Thyroid gland (tissue), 4 donors: ENCODE measurements around the gene CREB3. TPM values are rescaled to one million over a fixed set of nuclear protein-coding genes. Genes with fewer than 3 reads are reported as not detected.

Source experiments
- DNase-seq, 2 donors: peaks; one replicate each; pipeline ENCODE4 v3.0.0-alpha.2; 2019
- H3K27ac ChIP-seq, 3 donors: fragments of 200-600 bp; sonication (generic); 1 replicate in 2 of 3; 2 replicates in 1 of 3; pipeline ENCODE4 v1.5.1; 2016 to 2019; ENCODE audit warnings: mild to moderate bottlenecking in 1 of 3, moderate library complexity in 1 of 3
- H3K27me3 ChIP-seq: fragments of 200-600 bp; sonication (generic); one replicate; pipeline ENCODE4 v1.5.1; 2019
- H3K36me3 ChIP-seq, 2 donors: fragments of 200-600 bp; sonication (generic); one replicate each; pipeline ENCODE4 v1.5.1; 2016 to 2019
- H3K4me1 ChIP-seq, 2 donors: fragments of 200-600 bp; sonication (generic); one replicate each; pipeline ENCODE4 v1.5.1; 2017 to 2019
- H3K4me3 ChIP-seq, 3 donors: fragments of 200-600 bp; sonication (generic); replicated peaks in 1 of 3; 1 replicate in 2 of 3; 2 replicates in 1 of 3; pipeline ENCODE4 v1.5.1; 2016; ENCODE audit warnings: mild to moderate bottlenecking in 1 of 3
- H3K9me3 ChIP-seq: fragments of 200-600 bp; sonication (generic); one replicate; pipeline ENCODE4 v1.5.1; 2017
- POLR2A ChIP-seq, 2 donors: fragments of 450-650 bp; IDR thresholded peaks; one replicate each; pipeline ENCODE4 v1.6.1; 2017; ENCODE audit warnings: antibody characterized with exemption in 2 of 2, mild to moderate bottlenecking in 2 of 2, moderate library complexity in 1 of 2
- WGBS, 2 donors: methylation state at CpG; one replicate each; pipeline ENCODE4 v1.1.5; 2017; 5-methylcytosine and 5-hydroxymethylcytosine counted together
- intact Hi-C: fragments of 100-400 bp; cut with DNase I; formaldehyde crosslinking; loops from one replicate; pipeline ENCODE4 v1.15.1; 2023
- total RNA-seq, 4 donors: library from RNA; depleted of rRNA; stranded (reverse); fragments of >200 nt; gene quantifications; one replicate each; pipeline ENCODE4 v1.2.3, GENCODE V29; 2016
- TF ChIP-seq, protein P1 (sequence below), 6 experiments: fragments of 200-600 bp in 3 of 6; fragments of 450-650 bp in 3 of 6; sonication (generic) in 3 of 6; IDR thresholded peaks; one replicate each; pipeline ENCODE4 v1.5.1; 2016 to 2019; ENCODE audit warnings: antibody characterized with exemption in 6 of 6, mild to moderate bottlenecking in 2 of 6, inconsistent platforms in 1 of 6, moderate library complexity in 1 of 6

The CREB3 gene
- total RNA-seq, 4 donors from 2014 or later: 44.9 to 73.0 (median 51.3) TPM

- H3K27me3 ChIP-seq: no peaks in the 10 kb centered on the region
- peak overlapping the region in 1 of 3 donors; percentile 69 for H3K4me3 ChIP-seq
- WGBS, 2 donors: 36 to 48% methylated on average over 2 to 4 of the region's 4 CpGs
- TF ChIP-seq, protein P1, sequence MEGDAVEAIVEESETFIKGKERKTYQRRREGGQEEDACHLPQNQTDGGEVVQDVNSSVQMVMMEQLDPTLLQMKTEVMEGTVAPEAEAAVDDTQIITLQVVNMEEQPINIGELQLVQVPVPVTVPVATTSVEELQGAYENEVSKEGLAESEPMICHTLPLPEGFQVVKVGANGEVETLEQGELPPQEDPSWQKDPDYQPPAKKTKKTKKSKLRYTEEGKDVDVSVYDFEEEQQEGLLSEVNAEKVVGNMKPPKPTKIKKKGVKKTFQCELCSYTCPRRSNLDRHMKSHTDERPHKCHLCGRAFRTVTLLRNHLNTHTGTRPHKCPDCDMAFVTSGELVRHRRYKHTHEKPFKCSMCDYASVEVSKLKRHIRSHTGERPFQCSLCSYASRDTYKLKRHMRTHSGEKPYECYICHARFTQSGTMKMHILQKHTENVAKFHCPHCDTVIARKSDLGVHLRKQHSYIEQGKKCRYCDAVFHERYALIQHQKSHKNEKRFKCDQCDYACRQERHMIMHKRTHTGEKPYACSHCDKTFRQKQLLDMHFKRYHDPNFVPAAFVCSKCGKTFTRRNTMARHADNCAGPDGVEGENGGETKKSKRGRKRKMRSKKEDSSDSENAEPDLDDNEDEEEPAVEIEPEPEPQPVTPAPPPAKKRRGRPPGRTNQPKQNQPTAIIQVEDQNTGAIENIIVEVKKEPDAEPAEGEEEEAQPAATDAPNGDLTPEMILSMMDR (IDR thresholded peaks at IDR 0.05): no peak
- TF ChIP-seq POLR2A (IDR thresholded peaks at IDR 0.05): no peak
- intact Hi-C loops: no loop called here
- peak overlapping the region in 2 of 3 donors; percentile 68 to 84 for H3K27ac ChIP-seq
- H3K36me3 ChIP-seq: peaks cover 23 to 37% of the 10 kb centered on the region in 2 donors
- DNase-seq: peak; percentile 36 to 60
- no peaks in the 10 kb centered on the region for H3K9me3 ChIP-seq
- peaks cover 34 to 35% of the 10 kb centered on the region in 2 donors for H3K4me1 ChIP-seq
Measured at GRCh38 chr9:35750256-35750531, 17.7 kb downstream of the CREB3 start.

GRCh38 chr9:35753466-35753865 lies 21.0 kb downstream of the CREB3 start:
- intact Hi-C loops: no loop called here
- Histone ChIP-seq H3K9me3 (no peaks in the 10 kb centered on the region), H3K36me3 (peaks cover 23 to 37% of the 10 kb centered on the region in 2 donors)

DNA sequence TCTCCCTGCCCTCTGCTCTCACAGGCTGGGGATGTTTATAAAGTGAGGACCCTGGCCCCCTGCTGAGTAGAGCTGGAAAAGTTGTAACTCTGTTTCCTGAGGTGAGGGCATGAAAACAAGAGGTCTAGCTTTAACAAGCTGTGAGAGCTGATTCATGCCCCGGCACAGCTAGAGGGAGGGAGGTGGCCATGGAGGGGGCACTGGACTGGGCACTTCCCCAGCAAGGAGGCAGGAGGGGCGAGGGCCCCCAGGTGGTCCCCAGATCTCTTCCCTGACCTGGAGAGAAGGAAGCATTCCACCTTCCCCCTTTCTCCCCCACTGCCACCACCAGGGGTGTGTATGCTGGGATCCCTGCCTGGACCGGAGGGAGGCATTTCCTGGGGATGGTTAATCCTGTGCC lies 21.8 kb downstream of the CREB3 start, which contains the start of gene MSMP:
MSMP (minus strand) TSS at position 13 of the 400 bp plus-strand sequence. CDS start 147 bp downstream, outside the sequence.
- intact Hi-C loops: no loop called here
- no peaks in the 10 kb centered on the region for H3K9me3 ChIP-seq
- H3K4me1 ChIP-seq: peaks cover 32 to 42% of the 10 kb centered on the region in 2 donors
- peaks cover 23 to 37% of the 10 kb centered on the region in 2 donors for H3K36me3 ChIP-seq
- TF ChIP-seq, protein P1 (IDR thresholded peaks at IDR 0.05): no peak
- TF ChIP-seq POLR2A (IDR thresholded peaks at IDR 0.05): no peak
- WGBS, 2 donors: 43 to 63% methylated on average over 2 of the region's 3 CpGs
- DNase-seq: no peak
- H3K27ac ChIP-seq: no peak within 1 kb of the TSS
- no peak within 1 kb of the TSS for H3K4me3 ChIP-seq
- no peaks in the 10 kb centered on the region for H3K27me3 ChIP-seq

More at GRCh38 chr9:35753466-35753865, 21.0 kb downstream of the CREB3 start:
- H3K4me1 ChIP-seq: peaks cover 28 to 34% of the 10 kb centered on the region in 2 donors
- H3K27me3 ChIP-seq: no peaks in the 10 kb centered on the region
- no peak overlapping the region for H3K4me3 ChIP-seq
- WGBS, 2 donors: 87 to 89% methylated on average over 5 of the region's 5 CpGs
- no peak for DNase-seq
- TF ChIP-seq, protein P1 (IDR thresholded peaks at IDR 0.05): no peak
- TF ChIP-seq POLR2A (IDR thresholded peaks at IDR 0.05): no peak
- H3K27ac ChIP-seq: no peak overlapping the region

DNA sequence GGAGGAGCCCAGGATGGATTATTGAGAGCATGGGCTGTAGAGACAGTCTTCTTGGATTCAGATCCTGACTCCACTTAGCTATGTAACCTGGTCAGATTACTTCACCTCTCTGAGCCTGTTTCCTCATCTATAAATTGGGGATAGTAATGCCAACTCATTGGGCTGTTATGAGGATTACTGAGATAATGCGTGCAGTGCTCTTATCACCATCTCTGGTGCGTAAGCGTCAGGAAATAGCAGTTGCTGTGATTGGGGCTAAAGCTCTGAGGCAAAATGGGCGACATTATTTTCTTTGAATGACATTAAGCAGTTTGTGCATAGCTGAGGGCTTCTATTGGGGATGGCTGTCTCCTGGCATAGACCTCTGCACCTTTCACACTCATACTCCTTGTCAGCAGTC lies 22.6 kb downstream of the CREB3 start:
- 93 to 98% methylated on average over 4 of the region's 4 CpGs for WGBS, 2 donors

More for the DNA sequence above, 22.6 kb downstream of the CREB3 start:
- DNase-seq: no peak
- intact Hi-C loops: no loop called here
- H3K4me1 ChIP-seq: peaks cover 27 to 44% of the 10 kb centered on the region in 2 donors
- peaks cover 23 to 37% of the 10 kb centered on the region in 2 donors for H3K36me3 ChIP-seq
- TF ChIP-seq, protein P1 (IDR thresholded peaks at IDR 0.05): no peak
- no peak for TF ChIP-seq POLR2A (IDR thresholded peaks at IDR 0.05)
- no peaks in the 10 kb centered on the region for H3K27me3 ChIP-seq
- no peak overlapping the region for H3K27ac ChIP-seq
- H3K9me3 ChIP-seq: no peaks in the 10 kb centered on the region
- H3K4me3 ChIP-seq: no peak overlapping the region
